Stimulated activated CD8-positive, alpha-beta memory T cell treated with anti-CD3 and anti-CD28 coated beads, Interleukin-15, amount 100 ng/mL, for 4 hours (primary cell): Measurements from ENCODE around the gene CTRB2.
"Not testable (repeated sequence)": the region's sequence is repeated elsewhere in the genome, so short reads cannot be mapped to it uniquely, and the experiment has no call there.

Experiments used
- DNase-seq, 2 donors: peaks; one replicate each; pipeline ENCODE4 v3.0.0-alpha.2; 2020; ENCODE audit warnings: low read depth in 2 of 2

CTRB2 gene

DNA sequence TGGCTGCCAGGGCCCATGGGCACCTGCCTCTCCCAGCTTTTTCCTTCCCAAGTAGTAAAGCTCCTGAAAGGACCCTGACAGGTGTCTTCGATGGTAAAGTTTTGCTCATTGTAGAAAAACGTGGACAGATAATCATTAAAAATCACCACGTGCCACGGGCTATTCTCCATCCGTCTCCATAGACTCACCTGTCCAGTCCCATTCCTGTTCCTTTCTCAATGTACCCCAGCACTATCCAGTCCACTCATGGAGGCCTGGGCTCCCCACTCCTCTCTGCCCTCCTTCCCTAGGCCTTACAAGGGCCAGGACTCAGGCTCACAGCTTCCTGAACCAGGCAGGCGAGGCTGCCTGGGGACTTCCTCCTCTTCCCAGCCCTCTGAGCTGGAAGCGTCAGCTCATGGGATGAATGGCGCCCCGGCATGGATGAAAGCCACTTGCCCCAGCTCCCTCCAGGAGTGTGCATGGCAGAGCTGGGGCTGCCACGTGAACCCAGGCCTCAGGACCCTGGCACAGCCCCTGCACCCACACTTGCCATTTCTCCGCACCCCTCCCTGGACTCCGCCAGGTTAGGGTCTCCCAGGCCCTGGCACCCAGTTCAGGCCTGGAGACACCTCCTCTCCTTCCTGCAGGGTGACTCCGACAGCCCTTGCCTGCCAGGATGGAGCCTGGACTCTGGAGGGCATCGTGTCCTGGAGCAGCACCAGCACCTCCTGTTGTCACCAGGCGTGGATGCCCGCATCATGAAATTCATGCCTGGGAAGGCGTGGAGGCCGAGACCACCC, 20.6 kb upstream of the CTRB2 start:
- no peak for DNase-seq

DNA sequence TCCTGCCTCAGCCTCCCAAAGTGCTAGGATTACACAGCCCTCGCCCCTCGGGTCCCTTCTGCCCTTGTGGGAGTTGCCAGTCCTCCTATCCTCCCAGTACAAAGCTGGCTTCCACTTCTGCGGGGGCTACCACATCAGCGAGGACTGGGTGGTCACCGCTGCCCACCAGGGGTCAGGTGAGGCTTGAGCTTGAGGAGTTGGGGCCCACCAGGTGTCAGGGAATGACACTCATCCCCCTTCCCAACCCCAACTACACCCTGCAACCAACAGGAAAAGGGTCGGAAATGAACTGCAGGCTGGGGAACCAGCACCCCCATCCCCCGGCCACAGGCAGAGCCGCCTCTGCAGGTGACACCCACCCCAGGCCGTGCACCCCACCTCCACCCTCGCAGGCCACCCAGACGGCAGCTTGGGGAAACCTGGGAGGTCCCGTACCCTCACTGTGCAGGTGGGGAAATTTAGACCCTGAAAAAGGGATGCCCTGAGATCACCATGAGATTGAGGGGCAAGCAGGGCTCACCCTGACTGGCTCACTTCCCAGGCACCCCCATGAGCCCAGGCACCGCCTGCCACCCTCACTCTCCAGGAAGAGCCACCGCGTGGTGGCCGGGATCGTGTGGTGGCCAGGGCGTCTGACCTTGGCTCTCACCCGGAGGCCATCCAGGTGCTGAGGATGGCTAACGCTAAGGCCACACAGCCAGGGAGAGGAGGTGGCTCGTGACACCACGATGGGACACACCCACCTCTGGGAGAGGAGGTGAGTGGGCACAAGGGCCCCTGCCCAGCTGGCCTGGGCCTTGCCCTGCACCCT, 19.8 kb upstream of the CTRB2 start:
- no peak for DNase-seq

DNA sequence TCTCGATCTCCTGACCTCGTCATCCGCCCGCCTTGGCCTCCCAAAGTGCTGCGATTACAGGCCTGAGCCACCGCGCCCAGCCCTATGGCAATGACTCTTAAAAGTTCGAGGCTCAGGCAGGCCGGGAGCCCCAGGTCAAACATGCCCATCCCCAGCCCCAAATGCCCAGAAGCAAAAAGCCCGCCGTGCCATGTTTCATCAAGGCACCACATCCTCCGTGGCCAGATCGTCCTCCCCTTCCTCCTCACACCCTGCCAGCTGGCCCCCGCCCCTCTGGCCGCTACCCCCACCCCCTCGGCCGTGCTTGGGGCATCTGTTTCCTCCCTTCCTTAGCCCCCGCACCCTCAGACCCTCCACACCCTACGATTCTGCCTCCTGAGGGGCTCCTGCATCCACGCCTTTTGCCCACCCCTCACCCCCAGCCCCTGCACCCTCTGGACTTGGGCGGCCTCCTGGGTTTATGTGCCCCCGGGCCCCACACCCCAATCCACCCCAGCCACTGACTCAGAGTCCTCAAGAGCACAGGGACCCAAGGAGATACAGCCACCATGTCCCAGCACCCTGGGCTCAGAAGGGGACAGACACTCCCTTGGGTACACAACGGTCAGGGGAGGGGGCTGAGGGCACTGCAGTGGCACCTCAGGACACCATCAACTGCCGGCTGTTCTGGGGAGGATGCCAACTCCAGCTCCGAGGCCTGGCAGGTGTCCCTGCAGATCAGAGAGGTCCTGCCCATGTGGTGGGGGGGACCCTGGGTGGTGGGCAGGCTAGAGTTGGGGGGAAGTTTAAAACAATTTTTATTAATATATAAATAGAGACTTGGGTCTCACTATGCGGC, 18.9 kb upstream of the CTRB2 start:
- DNase-seq = no peak

DNA sequence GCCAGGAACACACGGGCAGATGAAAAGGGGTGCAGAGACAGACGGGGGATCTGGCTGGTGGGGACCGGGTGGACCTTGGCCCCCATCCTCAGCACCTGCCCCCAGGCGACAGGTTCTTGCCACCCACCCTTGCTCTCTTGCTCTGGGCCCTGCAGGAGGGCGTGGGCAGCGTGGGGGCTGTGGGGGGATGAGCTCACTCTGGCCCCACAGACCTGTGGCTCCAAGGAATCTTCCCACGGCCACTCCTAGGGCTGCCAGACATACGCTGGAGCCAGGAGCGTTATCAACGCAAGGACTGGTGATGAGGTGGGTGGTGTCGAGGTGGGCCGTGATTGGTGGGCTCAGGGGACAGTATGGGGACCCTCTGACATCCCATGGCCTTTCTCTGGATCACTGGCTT, 18.1 kb upstream of the CTRB2 start:
- DNase-seq = no peak

DNA sequence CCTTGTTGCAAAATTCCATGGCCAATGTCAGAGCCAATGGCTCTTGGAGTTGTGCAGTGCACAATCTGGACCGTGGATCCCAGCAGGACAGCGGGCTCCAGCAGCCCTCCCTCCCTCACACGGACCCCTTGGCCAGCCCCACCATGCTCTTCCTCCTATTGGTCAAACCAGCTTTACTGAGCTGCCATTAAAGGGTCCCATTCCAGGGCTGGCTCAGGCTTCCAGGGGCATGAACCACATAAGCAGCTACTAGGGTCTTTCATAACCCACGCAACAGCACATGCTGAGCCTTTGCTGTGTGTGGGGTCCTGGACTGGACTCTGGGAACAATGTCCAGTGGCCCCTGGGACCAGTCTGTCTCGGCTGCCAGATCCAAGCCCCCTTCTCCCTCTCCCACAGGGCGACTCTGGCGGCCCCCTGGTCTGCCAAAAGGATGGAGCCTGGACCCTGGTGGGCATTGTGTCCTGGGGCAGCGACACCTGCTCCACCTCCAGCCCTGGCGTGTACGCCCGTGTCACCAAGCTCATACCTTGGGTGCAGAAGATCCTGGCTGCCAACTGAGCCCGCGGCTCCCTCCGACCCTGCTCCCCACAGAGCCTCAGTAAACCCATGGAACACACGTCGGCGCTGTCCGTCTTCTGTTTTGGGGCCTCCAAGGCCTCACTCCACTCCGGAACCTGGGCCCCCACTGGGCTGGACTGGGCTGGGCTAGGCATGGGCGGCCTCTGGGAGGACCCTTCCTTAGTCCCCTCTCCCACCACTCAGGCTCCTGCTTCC, 17.5 kb upstream of the CTRB2 start:
- DNase-seq = no peak

DNA sequence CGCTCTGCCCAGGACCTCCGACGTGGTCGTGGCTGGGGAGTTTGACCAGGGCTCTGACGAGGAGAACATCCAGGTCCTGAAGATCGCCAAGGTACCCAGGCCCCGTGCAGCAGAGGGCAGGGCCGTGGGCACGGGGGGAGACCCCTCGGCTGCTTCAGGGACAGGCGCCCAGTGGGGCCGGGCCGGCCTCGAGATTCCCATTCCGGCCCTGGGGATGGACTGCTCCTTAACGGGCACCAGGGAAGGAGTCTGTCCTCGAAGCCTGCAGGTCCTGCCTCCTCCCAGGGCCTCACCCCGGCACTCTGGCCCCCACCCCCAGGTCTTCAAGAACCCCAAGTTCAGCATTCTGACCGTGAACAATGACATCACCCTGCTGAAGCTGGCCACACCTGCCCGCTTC, 16.2 kb upstream of the CTRB2 start:
- not testable (repeated sequence) for DNase-seq

DNA sequence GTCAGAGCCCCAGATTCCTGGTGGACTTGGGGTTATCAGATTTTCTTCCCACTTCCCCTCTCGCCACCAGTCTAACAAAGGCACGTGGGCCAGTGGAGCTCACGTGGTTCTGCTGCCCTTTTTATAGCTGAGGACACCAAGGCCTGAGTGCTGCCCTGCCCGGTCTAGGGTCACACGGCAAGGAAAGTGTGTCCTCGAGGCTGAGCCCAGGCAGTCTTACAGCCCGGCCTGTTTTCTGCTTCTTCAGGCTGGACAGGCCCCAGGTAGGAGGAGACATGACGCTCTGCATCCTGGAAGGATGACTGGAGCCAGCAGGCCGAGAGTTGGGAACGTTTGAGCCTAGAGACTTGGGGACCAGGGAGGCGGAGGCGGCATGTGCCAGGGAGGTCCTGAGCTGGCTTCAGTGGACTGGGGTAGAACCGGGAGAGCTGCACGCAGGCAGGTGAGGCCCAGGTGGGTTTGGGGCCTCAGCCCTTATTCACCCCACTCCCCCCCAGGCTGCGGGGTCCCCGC, 15.4 kb upstream of the CTRB2 start:
- DNase-seq = no peak

DNA sequence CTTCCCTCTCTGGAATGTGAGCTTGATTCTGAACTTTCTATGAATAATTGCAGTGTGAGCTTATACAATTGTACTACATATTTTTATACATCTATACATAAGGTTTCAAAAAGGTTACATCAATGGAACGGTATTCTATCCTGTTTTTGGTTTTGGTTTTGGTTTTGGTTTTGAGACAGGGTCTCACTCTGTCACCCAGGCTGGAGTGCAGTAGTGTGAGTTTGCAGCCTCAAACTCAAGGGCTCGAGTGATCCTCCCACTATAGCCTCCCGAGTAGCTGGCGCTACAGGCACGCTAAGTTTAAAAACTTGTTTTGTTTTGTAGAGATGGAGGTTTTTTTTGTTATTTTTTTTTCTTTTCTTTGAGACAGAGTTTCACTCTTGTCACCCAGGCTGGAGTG, 12.9 kb upstream of the CTRB2 start:
- DNase-seq = no peak

DNA sequence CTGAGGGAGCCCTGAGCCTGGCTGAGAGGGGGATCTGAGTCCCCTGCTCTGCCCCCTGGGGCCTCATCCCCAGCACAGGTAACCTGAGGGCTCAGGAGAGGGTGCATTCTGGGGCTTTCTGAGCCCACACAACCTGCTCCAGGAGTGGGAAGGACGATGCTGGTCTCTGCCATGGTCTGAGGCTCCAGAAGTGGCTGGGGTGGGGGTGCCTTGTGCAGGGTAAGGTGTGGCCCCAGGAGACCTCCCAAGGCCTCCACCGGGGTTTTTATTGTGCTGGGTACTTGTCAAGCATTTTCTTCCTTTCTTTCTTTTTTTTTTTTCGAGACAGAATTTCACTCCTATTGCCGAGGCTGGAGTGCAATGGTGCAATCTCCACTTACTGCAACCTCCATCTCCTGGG, 12.1 kb upstream of the CTRB2 start:
- no peak for DNase-seq

DNA sequence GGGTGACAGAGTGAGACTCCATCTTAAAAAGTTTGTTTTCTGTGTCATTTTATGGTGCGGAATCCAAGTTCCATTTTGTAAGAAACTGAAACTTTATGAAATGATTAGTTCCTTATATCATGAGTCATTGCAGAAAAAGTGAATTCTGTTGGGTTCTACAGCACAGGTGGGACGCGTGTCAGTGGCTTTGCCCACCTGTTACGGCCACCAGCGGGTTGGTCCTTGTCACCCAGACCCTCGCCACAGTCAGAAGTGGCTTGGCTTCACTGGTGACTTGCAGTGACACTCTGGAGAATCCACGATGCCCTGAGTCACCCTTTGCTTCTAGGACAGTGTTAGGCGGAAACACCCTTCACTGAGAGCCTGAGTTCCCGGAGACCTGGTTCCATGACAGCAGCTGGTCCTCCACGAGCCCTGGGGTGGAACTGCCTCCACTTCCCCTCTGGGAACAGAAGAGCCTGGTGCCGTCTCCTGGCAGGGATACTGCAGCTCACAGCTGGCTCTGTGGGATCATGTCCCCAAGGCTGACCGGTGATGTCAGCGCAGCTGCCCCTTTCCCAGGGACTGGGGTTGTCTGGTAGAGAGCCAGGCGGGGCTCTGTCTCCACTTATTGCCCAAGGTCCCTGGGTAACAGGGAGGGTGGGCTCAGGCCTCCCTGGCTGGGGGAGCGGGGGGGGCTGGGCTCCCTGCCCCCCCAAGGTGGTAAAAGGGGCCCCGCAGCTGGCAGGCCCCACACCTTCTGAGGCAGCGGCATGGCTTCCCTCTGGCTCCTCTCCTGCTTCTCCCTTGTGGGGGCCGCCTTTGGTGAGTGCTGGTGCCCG, 11.5 kb upstream of the CTRB2 start, which contains the start of gene CTRB1:
Gene CTRB1, plus strand, starts transcription at position 733 of the 821 bp plus-strand sequence. Its CDS starts 20 bp downstream, at position 753.
- DNase-seq = no peak

DNA sequence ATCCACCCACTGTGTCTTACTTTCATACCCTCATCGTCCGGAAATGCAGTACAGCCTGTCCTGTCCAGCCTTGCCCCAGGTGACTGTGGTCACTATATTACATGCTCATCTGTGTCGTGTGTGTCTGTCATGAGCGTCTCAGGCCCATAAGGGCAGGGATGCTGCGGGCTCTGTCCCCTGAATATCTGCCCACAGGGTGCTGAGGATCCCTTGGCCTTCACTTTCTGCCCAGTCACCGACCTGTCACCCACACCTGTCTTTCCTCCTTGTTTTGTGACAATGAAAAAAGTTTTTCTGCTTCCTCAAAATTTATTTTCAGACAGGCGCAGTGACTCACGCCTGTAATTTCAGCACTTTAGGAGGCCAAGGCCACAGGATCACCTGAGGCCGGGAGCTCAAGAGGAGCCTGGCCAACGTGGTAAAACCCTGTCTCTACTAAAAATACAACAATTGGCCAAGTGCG, 10.5 kb upstream of the CTRB2 start:
- DNase-seq = no peak

DNA sequence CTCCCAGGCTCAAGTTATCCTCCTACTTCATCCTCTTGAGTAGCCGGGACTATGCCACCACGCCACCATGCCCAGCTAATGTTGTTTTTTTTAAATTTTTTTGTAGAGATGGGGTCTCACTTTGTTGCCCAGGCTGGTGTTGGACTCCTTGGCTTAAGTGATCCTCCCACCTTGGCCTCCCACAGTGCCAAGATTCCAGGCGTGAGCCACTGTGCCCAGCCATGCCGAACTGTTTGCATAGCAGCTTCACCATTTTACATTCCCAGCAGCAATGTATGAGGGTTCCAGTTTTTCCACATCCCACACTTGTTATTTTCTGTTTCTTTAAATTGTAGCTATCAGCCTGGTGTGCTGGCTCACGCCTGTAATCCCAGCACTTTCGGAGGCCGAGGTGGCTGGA, 9.6 kb upstream of the CTRB2 start:
- DNase-seq = no peak

DNA sequence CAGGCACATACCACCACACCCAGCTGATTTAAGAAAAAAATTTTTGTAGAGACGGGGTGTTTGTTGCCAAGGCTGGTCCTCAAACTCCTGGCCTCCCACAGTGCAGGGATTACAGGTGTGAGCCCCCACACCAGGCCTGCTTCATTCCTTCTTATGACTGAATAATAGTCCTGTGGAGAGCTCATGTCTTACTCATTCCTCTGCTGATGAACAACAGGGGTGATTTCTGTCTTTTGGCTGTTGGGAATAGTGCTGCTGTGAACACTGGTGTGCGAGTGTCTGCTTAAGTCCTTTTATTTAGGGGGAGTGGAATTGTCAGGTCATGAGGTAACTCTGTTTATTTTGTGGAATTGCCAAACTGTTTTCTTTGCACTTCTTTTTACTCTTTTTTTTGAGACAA, 9.2 kb upstream of the CTRB2 start:
- no peak for DNase-seq

DNA sequence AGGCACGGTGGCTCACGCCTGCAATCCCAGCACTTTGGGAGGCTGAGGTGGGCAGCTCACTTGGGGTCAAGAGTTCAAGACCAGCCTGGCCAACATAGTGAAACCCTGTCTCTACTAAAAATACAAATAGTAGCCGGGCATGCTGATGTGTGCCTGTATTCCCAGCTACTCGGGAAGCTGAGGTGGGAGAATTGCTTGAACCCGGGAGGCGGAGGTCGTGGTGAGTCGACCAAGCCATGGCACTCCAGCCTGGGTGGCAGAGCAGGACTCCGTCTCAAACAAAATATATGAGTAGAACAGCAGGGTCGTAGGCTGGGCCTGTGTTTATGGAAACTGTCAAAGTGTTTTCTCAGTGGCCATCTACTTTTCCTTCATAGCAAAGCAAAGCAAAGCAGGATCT, 4.3 kb upstream of the CTRB2 start:
- DNase-seq = not testable (repeated sequence)

DNA sequence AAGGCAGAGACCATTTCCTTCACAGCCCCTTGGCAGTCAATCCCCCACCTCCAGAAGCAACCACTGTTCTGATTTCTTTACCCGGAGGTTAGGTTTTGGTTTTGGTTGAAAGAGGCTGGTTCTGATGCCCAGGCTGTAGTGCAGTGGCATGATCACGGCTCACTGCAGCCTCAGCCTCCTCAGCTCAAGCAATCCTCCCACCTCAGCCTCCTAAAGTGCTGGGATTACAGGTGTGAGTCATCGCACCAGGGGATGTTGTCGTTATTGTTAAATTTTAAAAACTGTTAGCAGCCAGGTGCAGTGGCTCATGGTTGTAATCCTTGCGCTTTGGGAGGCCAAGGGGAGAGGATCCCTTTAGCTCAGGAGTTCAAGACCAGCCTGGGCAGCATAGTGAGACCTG, 3.0 kb upstream of the CTRB2 start:
- DNase-seq = no peak

DNA sequence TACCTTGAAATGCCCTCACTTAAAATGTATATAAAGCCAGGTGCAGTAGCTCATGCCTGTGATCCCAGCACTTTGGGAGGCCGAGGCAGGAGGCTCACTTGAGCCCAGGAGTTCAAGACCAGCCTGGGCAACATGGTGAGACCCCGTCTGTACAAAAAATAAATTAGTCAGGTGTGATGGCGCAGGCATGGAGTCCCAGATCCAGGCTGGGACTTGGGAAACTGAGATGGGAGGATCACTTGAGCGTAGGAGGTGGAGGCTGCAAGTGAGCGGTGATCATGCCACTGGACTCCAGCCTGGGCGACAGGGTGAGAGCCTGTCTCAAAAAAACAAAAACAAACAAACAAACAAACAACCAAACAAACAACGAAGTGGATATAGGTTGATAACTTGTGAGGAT, 2.6 kb upstream of the CTRB2 start:
- DNase-seq = not testable (repeated sequence)

DNA sequence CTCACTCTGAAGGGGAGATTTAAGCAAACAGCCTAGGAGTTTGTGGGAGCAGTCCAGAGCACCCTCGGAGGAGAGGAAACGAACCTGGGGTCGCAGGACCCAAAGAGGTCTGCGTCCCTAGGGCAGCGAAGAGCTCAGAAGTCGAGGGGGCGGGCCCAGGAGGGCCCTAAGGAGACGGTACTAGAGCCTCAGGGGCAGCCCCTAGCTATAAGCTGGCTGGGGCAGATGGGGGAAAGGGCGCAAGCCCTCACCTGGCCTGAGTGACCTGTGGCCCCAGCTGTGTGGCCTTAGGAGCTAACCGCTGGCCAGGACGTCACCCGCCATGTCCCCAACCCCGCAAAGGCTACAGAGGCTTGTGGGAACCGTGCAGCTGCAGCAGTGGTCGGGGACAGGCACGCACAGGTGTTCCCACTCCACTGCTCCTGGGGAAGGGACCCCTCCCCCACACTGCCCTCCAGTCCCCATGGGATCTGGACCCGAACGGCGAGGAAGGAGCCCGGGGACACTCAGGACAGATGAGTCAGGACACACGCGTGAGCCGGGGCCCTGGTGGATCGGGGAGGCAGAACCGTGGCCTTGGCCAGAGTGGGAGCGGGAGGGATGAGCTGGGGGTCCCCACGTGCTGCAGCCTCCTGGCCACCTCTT, 2.0 kb upstream of the CTRB2 start:
- DNase-seq = no peak

DNA sequence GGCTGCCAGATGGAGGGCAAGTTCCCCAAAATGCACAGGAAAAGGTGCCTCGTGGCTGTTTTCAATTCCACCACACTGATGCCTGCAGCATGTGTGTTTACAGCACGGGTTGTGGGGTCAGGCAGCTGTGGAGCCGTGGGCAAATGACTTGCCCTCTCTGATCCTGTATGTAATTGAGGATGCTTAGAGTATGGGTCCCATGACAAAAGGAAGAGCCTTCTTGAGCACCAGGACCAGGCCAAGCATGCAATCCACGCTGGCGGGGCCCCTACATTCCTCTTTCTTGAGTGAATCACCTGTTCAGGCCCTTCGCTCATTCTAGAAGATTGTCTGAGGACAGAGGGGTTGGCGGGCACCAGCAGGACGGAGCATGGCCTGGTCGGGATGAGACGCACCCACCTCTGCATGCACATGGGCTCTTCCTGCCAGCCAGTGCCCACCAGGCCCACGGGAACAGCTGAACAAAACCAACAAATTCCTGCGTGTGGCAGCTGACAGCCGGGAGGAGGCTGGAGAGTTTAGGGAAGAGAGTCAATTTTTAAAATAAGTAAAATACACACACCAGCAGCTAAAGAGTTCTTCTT, 1.4 kb upstream of the CTRB2 start:
- DNase-seq = no peak

DNA sequence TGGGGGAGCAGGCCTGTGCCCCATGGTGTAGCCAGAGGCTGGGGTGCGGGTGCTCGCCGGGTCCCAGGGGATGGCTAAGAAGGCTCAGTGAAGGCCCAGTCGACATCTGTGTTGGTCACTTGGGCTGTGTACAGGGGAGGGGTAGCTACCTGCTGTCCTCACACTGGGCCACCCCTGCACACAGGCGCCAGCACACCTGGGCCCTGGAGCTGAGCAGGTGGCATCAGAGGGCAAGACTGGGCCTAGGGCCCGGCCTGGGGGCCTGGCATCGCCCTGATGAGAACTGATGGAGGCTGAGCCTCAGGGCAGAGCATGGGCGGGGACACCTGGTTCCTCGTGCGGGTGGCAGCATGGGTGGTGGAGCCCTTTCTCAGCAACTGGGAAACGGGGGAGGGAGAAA, 870 bp upstream of the CTRB2 start:
- DNase-seq = no peak
